Measurements from ENCODE around the gene TGFA.

The TGFA gene

GRCh38 chr2:70473101-70473722 lies 80.4 kb downstream of the TGFA start:
- no peak for TF ChIP-seq CTCF (IDR thresholded peaks at IDR 0.05; ENCODE audit: low read depth, low read length, missing control alignments)
- DNase-seq (ENCODE audit: extremely low read depth, low read depth) = no peak
- H3K4me3 ChIP-seq (replicated peaks; ENCODE audit: low read depth, low read length) = no peak overlapping the region

DNA sequence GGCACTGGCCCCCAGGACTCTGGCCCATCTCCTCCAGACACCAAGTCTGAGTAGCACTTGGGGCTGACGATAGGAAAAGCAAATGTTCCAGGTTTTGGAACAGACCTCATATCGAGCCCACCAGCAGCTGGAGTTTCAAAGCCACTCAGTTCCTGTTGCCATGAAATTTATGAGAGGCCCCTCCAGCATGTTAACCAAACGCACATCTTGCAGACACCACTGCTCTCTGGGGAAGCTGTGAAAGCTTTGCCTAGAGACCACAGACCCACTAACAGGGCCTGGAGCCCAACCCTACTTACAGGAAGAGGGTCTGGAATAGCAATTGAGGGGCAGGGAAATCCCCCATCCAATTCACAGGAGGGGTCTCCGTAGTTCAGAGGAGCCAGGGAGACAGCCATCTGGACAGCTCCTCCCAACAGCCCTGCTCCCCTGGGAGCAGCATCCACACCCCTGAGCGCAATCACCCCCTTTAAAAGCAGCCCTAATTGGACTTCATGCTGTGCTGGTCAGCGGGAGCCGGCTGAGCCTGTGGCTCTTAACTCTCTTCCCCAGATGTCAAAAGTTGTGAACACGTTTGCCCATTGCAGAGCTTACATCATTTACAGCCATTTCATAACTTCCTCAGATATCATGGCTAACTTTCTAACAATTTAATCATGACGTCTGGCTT lies 81.3 kb downstream of the TGFA start:
- no peak overlapping the region for H3K4me3 ChIP-seq (replicated peaks; ENCODE audit: low read depth, low read length)
- TF ChIP-seq CTCF (IDR thresholded peaks at IDR 0.05; ENCODE audit: low read depth, low read length, missing control alignments) = no peak
- no peak for DNase-seq (ENCODE audit: extremely low read depth, low read depth)

- no peak for DNase-seq (ENCODE audit: extremely low read depth, low read depth)
- TF ChIP-seq CTCF (IDR thresholded peaks at IDR 0.05; ENCODE audit: low read depth, low read length, missing control alignments) = no peak
- no peak overlapping the region for H3K4me3 ChIP-seq (replicated peaks; ENCODE audit: low read depth, low read length)
Measured at GRCh38 chr2:70471129-70471528, 82.5 kb downstream of the TGFA start.

DNA sequence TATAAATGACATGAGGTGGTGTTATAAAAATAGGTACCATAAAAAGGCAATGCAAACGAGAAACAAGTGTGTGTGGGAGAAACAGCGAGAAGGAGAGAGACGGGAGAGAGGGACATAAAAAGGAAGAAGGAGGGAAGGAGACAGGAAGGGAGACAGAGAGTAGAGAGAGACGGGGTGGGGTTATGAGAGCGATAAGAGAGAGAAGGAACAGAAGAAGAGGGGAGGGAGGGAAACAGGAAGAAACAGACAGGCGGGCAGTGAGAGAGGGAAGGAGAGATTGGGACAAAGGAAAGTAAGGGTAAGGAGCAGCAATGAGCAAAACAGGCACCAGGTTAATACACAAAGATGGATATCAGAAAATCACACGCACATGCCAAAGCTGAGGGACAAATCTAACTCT lies 83.7 kb downstream of the TGFA start:
- TF ChIP-seq CTCF (IDR thresholded peaks at IDR 0.05; ENCODE audit: low read depth, low read length, missing control alignments) = no peak
- no peak overlapping the region for H3K4me3 ChIP-seq (replicated peaks; ENCODE audit: low read depth, low read length)
- DNase-seq (ENCODE audit: extremely low read depth, low read depth) = no peak

DNA sequence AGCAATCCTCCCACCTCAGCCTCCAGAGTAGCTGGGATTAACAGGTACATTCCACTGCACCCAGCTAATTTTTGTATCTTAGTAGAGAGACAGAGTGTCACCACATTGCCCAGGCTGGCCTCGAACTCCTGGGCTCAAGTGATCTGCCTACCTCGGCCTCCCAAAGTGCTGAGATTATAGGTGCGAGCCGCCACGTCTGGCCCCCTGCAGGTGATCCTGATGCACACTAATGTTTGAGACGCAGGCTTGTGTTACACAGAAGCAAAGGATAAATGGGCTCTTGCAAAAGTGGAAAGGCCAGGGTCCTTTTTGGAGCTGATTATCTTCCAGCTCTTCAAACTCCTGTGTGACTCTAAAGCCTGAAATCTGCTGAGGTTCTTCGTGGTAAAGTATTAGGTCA lies 84.2 kb downstream of the TGFA start:
- no peak for TF ChIP-seq CTCF (IDR thresholded peaks at IDR 0.05; ENCODE audit: low read depth, low read length, missing control alignments)
- H3K4me3 ChIP-seq (replicated peaks; ENCODE audit: low read depth, low read length) = no peak overlapping the region
- DNase-seq (ENCODE audit: extremely low read depth, low read depth) = no peak

DNA sequence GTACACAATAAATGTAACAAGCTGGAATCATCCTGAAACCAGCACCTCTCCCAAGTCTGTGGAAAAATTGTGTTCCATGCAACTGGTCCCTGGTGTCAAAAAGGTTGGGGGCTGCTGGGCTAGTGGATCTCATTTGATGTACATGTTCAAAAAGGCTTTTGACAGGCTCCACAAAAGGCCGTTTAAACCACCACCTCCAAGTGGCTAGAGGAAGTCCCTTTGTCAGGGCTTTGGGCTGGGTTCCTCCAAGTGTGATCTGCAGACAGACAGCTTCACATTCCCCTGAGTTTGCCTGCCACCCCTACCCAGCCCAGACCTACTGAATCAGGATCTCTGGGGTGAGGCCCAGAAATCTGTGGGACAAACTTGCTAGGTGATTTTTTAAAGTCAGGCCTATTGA lies 84.7 kb downstream of the TGFA start:
- TF ChIP-seq CTCF (IDR thresholded peaks at IDR 0.05; ENCODE audit: low read depth, low read length, missing control alignments) = no peak
- H3K4me3 ChIP-seq (replicated peaks; ENCODE audit: low read depth, low read length) = no peak overlapping the region
- no peak for DNase-seq (ENCODE audit: extremely low read depth, low read depth)

All from HFF-Myc (cell line).